ENCODE results near the gene C3orf22.
"Not testable (repeated sequence)": the region's sequence is repeated elsewhere in the genome, so short reads cannot be mapped to it uniquely, and the experiment has no call there.

The C3orf22 gene

GRCh38 chr3:126558336-126559071 lies at the start of gene C3orf22:
Gene C3orf22, minus strand, starts transcription at chr3:126558932. Its CDS starts 5,542 bp downstream, at chr3:126553390.
- no peak for DNase-seq (ENCODE audit: low read depth)
- TF ChIP-seq CTCF (IDR thresholded peaks at IDR 0.05; ENCODE audit: insufficient read depth, low read depth, low read length, missing control alignments) = no peak
- H3K4me3 ChIP-seq (ENCODE audit: low read length) = no peak within 1 kb of the TSS

GRCh38 chr3:126607214-126607908 lies 48.6 kb upstream of the C3orf22 start:
- no peak overlapping the region for H3K4me3 ChIP-seq (ENCODE audit: low read length)
- no peak for TF ChIP-seq CTCF (IDR thresholded peaks at IDR 0.05; ENCODE audit: insufficient read depth, low read depth, low read length, missing control alignments)
- DNase-seq (ENCODE audit: low read depth) = peak; percentile 56

GRCh38 chr3:126606001-126606400 lies 47.3 kb upstream of the C3orf22 start:
- no peak for DNase-seq (ENCODE audit: low read depth)
- H3K4me3 ChIP-seq (ENCODE audit: low read length) = no peak overlapping the region
- no peak for TF ChIP-seq CTCF (IDR thresholded peaks at IDR 0.05; ENCODE audit: insufficient read depth, low read depth, low read length, missing control alignments)

DNA sequence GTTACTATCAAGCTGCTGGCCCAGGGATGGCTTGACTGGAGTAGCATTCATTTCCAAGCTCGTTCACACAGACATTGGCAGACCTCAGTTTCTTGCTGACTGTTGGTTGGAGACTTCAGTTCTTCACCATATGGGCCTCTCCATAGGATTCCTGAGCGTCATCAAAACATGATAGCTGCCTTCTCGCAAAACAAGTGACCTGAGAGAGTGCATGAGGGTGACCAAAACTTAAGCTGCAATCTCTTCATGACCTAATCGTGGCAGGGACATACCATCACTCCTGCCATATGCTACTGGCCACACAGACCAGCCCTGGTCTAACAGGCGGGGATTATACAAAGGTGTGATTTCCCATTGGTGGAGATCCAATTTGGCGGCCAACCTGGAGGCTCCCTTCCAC lies 46.0 kb upstream of the C3orf22 start:
- TF ChIP-seq CTCF (IDR thresholded peaks at IDR 0.05; ENCODE audit: insufficient read depth, low read depth, low read length, missing control alignments) = no peak
- no peak for DNase-seq (ENCODE audit: low read depth)
- H3K4me3 ChIP-seq (ENCODE audit: low read length) = no peak overlapping the region

DNA sequence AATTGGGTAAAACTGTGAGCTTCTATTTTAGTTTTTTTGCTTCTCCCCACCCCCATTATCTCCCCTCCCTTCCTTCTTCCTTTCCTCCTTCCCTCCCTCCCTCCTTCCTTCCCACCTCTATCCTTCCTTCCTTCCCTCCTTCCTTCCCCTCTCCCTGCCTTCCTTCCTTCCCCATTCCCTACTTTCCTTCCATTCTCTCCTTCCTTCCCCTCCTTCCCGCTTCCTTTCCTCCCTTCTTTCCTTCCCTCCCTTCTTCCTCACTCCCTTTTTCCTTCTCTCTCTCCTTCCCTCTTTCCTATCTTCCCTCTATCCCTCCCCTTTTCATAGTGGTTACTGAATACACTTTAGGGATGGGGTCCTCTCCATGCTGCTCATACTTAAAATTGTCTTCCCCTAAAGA lies 40.4 kb upstream of the C3orf22 start:
- H3K4me3 ChIP-seq (ENCODE audit: low read length) = no peak overlapping the region
- TF ChIP-seq CTCF (IDR thresholded peaks at IDR 0.05; ENCODE audit: insufficient read depth, low read depth, low read length, missing control alignments) = no peak
- no peak for DNase-seq (ENCODE audit: low read depth)

- H3K4me3 ChIP-seq (ENCODE audit: low read length); DNase-seq (ENCODE audit: low read depth): not testable (repeated sequence)
Measured at GRCh38 chr3:126595479-126595878, 36.7 kb upstream of the C3orf22 start.

DNA sequence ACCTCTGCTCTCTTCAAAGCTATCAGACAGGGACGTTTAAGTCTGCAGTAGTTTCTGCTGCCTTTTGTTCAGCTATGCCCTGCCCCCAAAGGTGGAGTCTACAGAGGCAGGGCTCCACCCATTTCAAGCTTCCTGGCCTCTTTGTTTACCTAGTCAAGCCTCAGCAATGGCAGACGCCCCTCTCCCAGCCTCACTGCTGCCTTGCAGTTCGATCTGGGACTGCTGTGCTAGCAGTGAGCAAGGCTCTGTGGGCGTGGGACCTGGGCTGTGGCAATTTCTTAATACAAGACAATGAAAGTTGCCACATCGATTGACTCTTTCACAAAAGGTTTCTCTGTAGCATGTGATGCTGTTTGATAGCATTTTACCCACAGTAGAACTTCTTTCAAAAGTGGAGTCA lies 32.8 kb upstream of the C3orf22 start:
- H3K4me3 ChIP-seq (ENCODE audit: low read length); DNase-seq (ENCODE audit: low read depth): not testable (repeated sequence)

- TF ChIP-seq CTCF (IDR thresholded peaks at IDR 0.05; ENCODE audit: insufficient read depth, low read depth, low read length, missing control alignments) = no peak
Measured at GRCh38 chr3:126582311-126582710, 23.6 kb upstream of the C3orf22 start.

More at GRCh38 chr3:126582311-126582710, 23.6 kb upstream of the C3orf22 start:
- DNase-seq (ENCODE audit: low read depth) = no peak
- no peak overlapping the region for H3K4me3 ChIP-seq (ENCODE audit: low read length)
